BLaER1 treated with 17β-estradiol and CSF1 and Interleukin-3, amounts not matched to agents 10 nM and 100 nM (cell line): ENCODE data around the gene SOX21.

Source experiments
- H3K27ac ChIP-seq, 11 experiments: shearing (Covaris generic); formaldehyde crosslinking; 2 replicates each; pipeline ENCODE4 v1.8.1; 2022
- H3K27me3 ChIP-seq, 11 experiments: shearing (Covaris generic); formaldehyde crosslinking; 2 replicates each; pipeline ENCODE4 v1.8.1; 2022
- H3K36me3 ChIP-seq, 11 experiments: shearing (Covaris generic); formaldehyde crosslinking; 2 replicates each; pipeline ENCODE4 v1.8.1; 2022
- H3K4me1 ChIP-seq, 10 experiments: shearing (Covaris generic); formaldehyde crosslinking; 2 replicates each; pipeline ENCODE4 v1.8.1; 2022
- H3K4me2 ChIP-seq, 11 experiments: shearing (Covaris generic); formaldehyde crosslinking; 2 replicates each; pipeline ENCODE4 v1.8.1; 2022
- H3K4me3 ChIP-seq, 10 experiments: shearing (Covaris generic); formaldehyde crosslinking; 2 replicates each; pipeline ENCODE4 v1.8.1; 2022
- H3K9ac ChIP-seq, 11 experiments: shearing (Covaris generic); formaldehyde crosslinking; 2 replicates each; pipeline ENCODE4 v1.8.1; 2022
- H3K9me3 ChIP-seq, 11 experiments: shearing (Covaris generic); formaldehyde crosslinking; replicated peaks in 1 of 11; 2 replicates each; pipeline ENCODE4 v1.8.1; 2022
- H4K20me1 ChIP-seq, 11 experiments: shearing (Covaris generic); formaldehyde crosslinking; 2 replicates each; pipeline ENCODE4 v1.8.1; 2022
- Cebpa-rat ChIP-seq, 11 experiments: shearing (Covaris generic); IDR thresholded peaks; 2 replicates each; pipeline ENCODE4 v1.8.1; 2022

The SOX21 gene

DNA sequence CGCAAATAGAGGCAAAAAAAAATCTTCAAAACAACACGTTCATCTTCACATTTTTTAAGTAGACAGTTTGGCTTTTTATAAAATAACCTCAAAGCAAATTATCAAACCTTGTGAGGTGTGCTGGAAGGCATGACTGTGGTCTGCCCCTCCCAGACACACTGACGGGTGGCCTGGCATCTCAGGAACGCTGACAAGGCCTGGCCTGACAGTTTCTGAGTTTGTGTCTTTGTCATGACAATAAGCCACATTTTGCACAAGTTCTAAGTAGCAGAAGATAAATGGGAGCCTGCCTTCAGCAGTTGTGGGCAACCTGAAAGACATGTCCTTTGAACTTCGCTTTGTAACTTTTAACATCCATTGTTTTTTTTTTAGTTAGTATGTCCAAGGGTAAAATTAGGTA, 38.5 kb downstream of the SOX21 start:
- Histone ChIP-seq H3K9me3 (0 out of 22 replicates have a peak, but pooled peaks cover 0 to under 1% (median 0%) of the 10 kb centered on the region in 11 experiments), H3K36me3 (no peaks in the 10 kb centered on the region), H3K9ac (no peak overlapping the region), H3K27ac (no peak overlapping the region), H3K4me1 (no peaks in the 10 kb centered on the region), H3K4me2 (no peak overlapping the region), H3K27me3 (no peaks in the 10 kb centered on the region), H3K4me3 (no peak overlapping the region), H4K20me1 (no peaks in the 10 kb centered on the region)
- TF ChIP-seq Cebpa-rat (IDR thresholded peaks at IDR 0.05), result no peak

DNA sequence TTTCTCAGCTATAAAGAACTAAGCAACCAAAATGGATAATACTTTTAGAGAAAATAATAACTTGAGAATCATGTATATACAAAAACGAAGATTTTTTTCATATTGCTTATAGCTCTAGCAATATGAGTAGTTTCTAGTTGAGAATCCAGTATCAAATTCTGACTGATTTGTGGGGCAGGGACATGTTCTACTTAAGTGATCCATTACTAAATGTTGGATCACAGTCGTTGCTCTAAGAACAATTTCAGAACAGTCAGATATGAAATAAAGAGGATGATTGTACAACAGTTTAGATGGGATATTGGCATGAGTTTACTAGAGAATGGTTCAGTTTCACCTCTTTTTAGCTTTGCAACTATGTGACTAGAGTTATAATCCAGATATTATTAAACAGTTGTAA, 39.9 kb downstream of the SOX21 start:
- TF ChIP-seq Cebpa-rat (IDR thresholded peaks at IDR 0.05), result no peak
- Histone ChIP-seq H3K4me2 (no peak overlapping the region), H3K27me3 (no peaks in the 10 kb centered on the region)

DNA sequence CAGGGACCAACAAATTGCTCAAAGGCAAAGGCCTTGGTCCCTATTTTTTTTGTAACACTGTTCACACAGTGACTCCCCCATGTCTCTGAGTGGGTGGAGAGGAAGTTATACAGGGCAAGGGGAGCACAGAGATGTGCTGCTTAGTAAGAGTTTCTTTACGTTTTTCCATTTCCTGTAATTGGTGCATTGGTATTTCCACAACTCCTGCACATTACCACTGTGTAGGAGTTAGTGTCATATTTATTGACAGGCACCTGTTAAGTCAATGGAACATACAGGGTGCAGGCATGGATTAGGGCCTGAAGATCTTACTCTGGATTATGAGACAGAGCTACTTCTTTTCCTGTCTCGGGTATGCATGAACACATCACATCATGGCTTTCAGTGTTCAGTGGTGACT, 45.2 kb downstream of the SOX21 start:
- no peak for TF ChIP-seq Cebpa-rat (IDR thresholded peaks at IDR 0.05)
- Histone ChIP-seq H3K9ac (no peak overlapping the region), H3K4me3 (no peak overlapping the region), H4K20me1 (no peaks in the 10 kb centered on the region), H3K27me3 (no peaks in the 10 kb centered on the region), H3K4me1 (peaks cover 0 to 30% (median 0%) of the 10 kb centered on the region in 10 experiments; a peak in 7 of 20 replicates), H3K4me2 (peak overlapping the region in 3 of 11 experiments; percentile 39 to 56 (median 50); a peak in 5 of 22 replicates), H3K36me3 (no peaks in the 10 kb centered on the region), H3K9me3 (peaks cover 0 to 10% (median 0%) of the 10 kb centered on the region in 11 experiments; a peak in 3 of 22 replicates), H3K27ac (no peak overlapping the region; a peak in 1 of 22 replicates)

More for the DNA sequence above, 39.9 kb downstream of the SOX21 start:
- H4K20me1 ChIP-seq, result no peaks in the 10 kb centered on the region
- H3K36me3 ChIP-seq, result no peaks in the 10 kb centered on the region
- H3K4me1 ChIP-seq, result peaks cover 0 to 8% (median 0%) of the 10 kb centered on the region in 10 experiments; a peak in 6 of 20 replicates
- no peak overlapping the region for H3K9ac ChIP-seq
- H3K9me3 ChIP-seq, result peaks cover 0 to 10% (median 0%) of the 10 kb centered on the region in 11 experiments; a peak in 3 of 22 replicates
- no peak overlapping the region for H3K27ac ChIP-seq
- no peak overlapping the region for H3K4me3 ChIP-seq

DNA sequence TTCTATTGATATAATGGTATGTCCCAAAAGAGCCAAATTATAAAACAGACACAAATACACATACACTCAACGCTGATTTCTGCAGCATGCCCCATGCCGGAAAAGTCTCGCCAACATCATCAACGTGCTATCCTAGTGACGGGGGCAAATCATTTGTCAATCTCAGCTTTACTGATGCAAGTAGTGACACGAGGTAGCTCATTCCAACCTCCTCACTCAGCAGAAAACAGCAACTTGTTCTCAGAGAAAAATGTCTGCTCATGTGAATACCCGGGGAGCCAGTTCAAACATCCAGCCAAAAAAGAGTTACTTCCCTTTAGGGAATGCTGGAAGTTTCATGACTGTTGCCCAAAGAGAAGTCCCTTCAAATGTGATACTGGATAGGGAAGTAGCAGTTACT, 46.3 kb downstream of the SOX21 start:
- H3K4me1 ChIP-seq, result peaks cover 0 to 30% (median 0%) of the 10 kb centered on the region in 10 experiments; a peak in 7 of 20 replicates
- no peaks in the 10 kb centered on the region for H4K20me1 ChIP-seq
- H3K9me3 ChIP-seq, result peaks cover 0 to 10% (median 0%) of the 10 kb centered on the region in 11 experiments; a peak in 3 of 22 replicates
- H3K4me3 ChIP-seq, result no peak overlapping the region
- H3K36me3 ChIP-seq, result no peaks in the 10 kb centered on the region
- H3K4me2 ChIP-seq, result peak overlapping the region in 2 of 11 experiments; percentile 50 to 56; a peak in 4 of 22 replicates
- H3K9ac ChIP-seq, result no peak overlapping the region
- no peaks in the 10 kb centered on the region for H3K27me3 ChIP-seq
- TF ChIP-seq Cebpa-rat (IDR thresholded peaks at IDR 0.05), result no peak
- H3K27ac ChIP-seq, result no peak overlapping the region

DNA sequence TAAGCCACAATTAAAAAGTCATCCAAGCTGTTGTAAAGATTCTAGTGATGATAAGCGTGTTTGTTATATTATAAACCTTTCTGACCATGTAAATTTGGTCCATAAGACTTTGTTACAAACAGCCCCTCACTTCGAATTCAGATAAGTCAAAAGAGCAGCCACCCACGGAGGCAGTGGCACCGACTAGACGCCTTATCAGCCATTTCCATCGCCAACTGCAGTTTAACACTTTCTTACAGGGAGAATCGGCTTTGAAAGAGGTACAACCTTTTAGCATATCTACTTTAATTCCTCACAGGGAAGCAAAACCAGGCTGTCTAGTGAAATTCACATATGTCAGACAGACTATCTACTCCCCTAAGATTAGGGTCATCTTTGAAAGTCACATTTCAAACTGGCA, 47.5 kb downstream of the SOX21 start:
- no peaks in the 10 kb centered on the region for H3K27me3 ChIP-seq
- no peak overlapping the region for H3K27ac ChIP-seq
- H3K4me2 ChIP-seq, result no peak overlapping the region
- H3K4me3 ChIP-seq, result no peak overlapping the region
- peaks cover 0 to 30% (median 0%) of the 10 kb centered on the region in 10 experiments; a peak in 7 of 20 replicates for H3K4me1 ChIP-seq
- no peak overlapping the region for H3K9ac ChIP-seq
- no peaks in the 10 kb centered on the region for H4K20me1 ChIP-seq
- TF ChIP-seq Cebpa-rat (IDR thresholded peaks at IDR 0.05), result no peak
- no peaks in the 10 kb centered on the region for H3K36me3 ChIP-seq
- H3K9me3 ChIP-seq, result peaks cover 0 to 10% (median 0%) of the 10 kb centered on the region in 11 experiments; a peak in 3 of 22 replicates

DNA sequence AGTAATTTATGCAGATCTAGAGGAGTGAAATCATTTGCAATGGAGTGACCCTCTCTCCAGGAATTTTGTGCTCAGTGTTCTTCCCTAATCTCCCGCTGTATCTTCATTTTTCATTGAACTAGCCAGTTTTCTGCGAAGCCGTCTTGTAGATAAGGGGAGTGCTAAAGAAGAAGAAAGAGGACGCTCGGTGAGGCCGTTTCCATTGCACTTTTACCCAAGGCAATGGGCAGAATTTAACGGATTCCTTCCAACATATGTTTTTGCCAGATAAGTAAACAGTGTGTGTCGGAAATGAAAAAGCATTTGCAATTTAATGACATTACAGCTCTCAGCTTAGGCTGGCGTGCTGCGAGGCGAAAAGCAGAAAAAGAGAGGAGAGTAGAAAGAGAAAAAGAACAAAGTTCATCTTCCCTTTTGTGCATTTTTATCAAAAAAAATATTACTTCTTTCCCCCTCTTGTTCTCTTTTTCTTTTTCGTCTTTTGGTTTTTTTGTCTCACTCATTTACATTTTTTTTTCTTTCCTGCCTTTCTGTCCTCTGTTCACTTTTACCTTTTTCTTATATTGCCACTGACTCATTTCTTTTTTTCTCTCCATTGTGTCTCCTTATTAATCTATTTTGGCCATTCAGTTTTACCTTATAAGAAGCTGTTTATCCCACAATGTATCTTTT, 49.9 kb downstream of the SOX21 start:
- no peak overlapping the region for H3K27ac ChIP-seq
- H3K4me2 ChIP-seq, result no peak overlapping the region
- no peaks in the 10 kb centered on the region for H3K27me3 ChIP-seq
- no peaks in the 10 kb centered on the region for H3K36me3 ChIP-seq
- no peak overlapping the region for H3K4me3 ChIP-seq
- H3K9ac ChIP-seq, result no peak overlapping the region
- peaks cover 0 to 23% (median 0%) of the 10 kb centered on the region in 10 experiments; a peak in 7 of 20 replicates for H3K4me1 ChIP-seq
- H3K9me3 ChIP-seq, result no peaks in the 10 kb centered on the region
- H4K20me1 ChIP-seq, result no peaks in the 10 kb centered on the region
- TF ChIP-seq Cebpa-rat (IDR thresholded peaks at IDR 0.05), result no peak

DNA sequence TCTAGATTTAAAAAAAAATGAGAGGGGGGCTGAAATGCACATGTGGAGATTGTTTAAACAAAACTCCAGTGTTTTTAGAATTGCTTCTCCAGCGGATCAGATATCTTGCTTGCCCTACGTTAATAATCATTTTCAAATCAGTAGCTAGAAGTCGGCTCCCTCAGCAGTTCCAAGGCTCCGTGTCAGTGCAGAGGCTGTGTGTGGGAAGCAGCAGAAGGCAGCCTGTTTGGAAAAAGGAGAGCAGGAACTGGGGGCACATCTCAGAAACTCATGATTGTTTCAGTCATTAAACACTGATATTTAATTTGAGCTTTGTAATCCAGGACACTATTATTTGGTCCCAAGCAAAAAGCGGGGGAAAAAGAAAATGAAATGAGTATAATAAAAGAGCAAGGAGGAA, 50.9 kb downstream of the SOX21 start:
- Histone ChIP-seq H3K36me3 (no peaks in the 10 kb centered on the region), H3K4me1 (peaks cover 0 to 16% (median 0%) of the 10 kb centered on the region in 10 experiments; a peak in 4 of 20 replicates)

DNA sequence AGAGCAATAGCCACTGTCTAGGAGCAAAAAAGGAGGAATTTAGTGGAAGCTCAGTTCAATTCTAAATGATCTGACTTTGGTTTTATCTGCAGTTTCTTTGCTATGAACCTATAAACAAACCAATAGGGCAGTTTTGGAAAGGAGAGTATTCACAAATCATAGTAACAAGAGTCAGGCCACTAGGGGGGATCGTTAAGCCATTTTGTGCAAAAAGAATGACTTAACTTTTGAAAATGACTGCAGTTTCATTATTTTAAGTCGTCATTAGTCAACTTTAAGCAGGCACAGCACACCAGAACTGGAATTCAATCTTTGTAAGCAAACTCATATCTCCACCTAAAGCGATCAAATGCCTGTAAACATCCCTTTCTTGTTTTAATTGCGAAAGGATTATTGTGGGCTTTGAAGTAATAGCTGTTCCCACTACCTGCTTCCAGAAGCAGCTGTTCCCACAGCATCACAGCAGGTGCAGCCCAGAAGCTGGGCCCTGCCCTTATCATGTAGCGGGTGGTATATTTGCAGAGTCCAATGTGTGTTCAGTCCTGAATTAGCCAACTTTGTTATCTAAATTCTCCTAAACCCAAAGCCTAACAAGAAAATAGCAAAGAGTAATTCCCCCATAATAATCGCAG, 51.5 kb downstream of the SOX21 start:
- H4K20me1 ChIP-seq, result no peaks in the 10 kb centered on the region
- H3K27me3 ChIP-seq, result no peaks in the 10 kb centered on the region
- H3K4me3 ChIP-seq, result no peak overlapping the region
- H3K9ac ChIP-seq, result no peak overlapping the region
- peaks cover 0 to 6% (median under 1%) of the 10 kb centered on the region in 11 experiments; a peak in 7 of 22 replicates for H3K9me3 ChIP-seq
- no peak overlapping the region for H3K4me2 ChIP-seq
- no peak for TF ChIP-seq Cebpa-rat (IDR thresholded peaks at IDR 0.05)
- no peaks in the 10 kb centered on the region for H3K36me3 ChIP-seq
- no peak overlapping the region for H3K27ac ChIP-seq
- peaks cover 0 to 11% (median 0%) of the 10 kb centered on the region in 10 experiments; a peak in 4 of 20 replicates for H3K4me1 ChIP-seq

More for the DNA sequence above, 50.9 kb downstream of the SOX21 start:
- Histone ChIP-seq H3K4me3 (no peak overlapping the region), H3K9ac (no peak overlapping the region), H4K20me1 (no peaks in the 10 kb centered on the region), H3K9me3 (no peaks in the 10 kb centered on the region; a peak in 3 of 22 replicates), H3K27me3 (no peaks in the 10 kb centered on the region), H3K27ac (no peak overlapping the region), H3K4me2 (no peak overlapping the region)
- no peak for TF ChIP-seq Cebpa-rat (IDR thresholded peaks at IDR 0.05)
